H9 (cell line): ENCODE data around the gene FBXO48. TPM values are rescaled to one million over a fixed set of nuclear protein-coding genes. Genes with fewer than 3 reads are reported as not detected.

Experiments used
- DNase-seq: peaks from one replicate; pipeline ENCODE4 v3.0.0-alpha.2; 2017
- H2AFZ ChIP-seq: one replicate; pipeline ENCODE4 v1.6.1; 2013; ENCODE audit warnings: mild to moderate bottlenecking, low read length, control low read depth, moderate library complexity
- H2AK5ac ChIP-seq: 2 replicates; pipeline ENCODE4 v1.6.1; 2013; ENCODE audit warnings: low read length, control low read depth, mixed read lengths; ENCODE audit not compliant: insufficient read length
- H2BK120ac ChIP-seq: one replicate; pipeline ENCODE4 v1.6.1; 2013; ENCODE audit warnings: low read depth, mild to moderate bottlenecking, low read length, control low read depth, inconsistent platforms; ENCODE audit not compliant: poor library complexity, severe bottlenecking
- H2BK12ac ChIP-seq: 2 replicates; pipeline ENCODE4 v1.6.1; 2013; ENCODE audit warnings: low read length, control low read depth, mixed read lengths, low read depth; ENCODE audit not compliant: insufficient read length
- H2BK15ac ChIP-seq: 2 replicates; pipeline ENCODE4 v1.6.1; 2013; ENCODE audit warnings: low read depth, low read length, control low read depth
- H2BK20ac ChIP-seq: one replicate; pipeline ENCODE4 v1.6.1; 2013; ENCODE audit warnings: low read depth, mild to moderate bottlenecking, low read length, control low read depth, inconsistent platforms; ENCODE audit not compliant: poor library complexity, severe bottlenecking
- H2BK5ac ChIP-seq: 2 replicates; pipeline ENCODE4 v1.6.1; 2013; ENCODE audit warnings: low read length, control low read depth, mixed read lengths; ENCODE audit not compliant: insufficient read length
- H3K14ac ChIP-seq: 2 replicates; pipeline ENCODE4 v1.6.1; 2013; ENCODE audit warnings: low read length, control low read depth; ENCODE audit not compliant: insufficient read depth
- H3K18ac ChIP-seq: 2 replicates; pipeline ENCODE4 v1.6.1; 2013; ENCODE audit warnings: low read depth, mild to moderate bottlenecking, mixed read lengths, low read length, control low read depth; ENCODE audit not compliant: insufficient read length
- H3K23ac ChIP-seq: 2 replicates; pipeline ENCODE4 v1.6.1; 2013; ENCODE audit warnings: low read length, control low read depth, mixed read lengths, low read depth; ENCODE audit not compliant: insufficient read length
- H3K23me2 ChIP-seq: 2 replicates; pipeline ENCODE4 v1.6.1; 2013; ENCODE audit warnings: low read depth, mild to moderate bottlenecking, mixed read lengths, low read length, control low read depth; ENCODE audit not compliant: insufficient read length, poor library complexity, severe bottlenecking
- H3K27ac ChIP-seq: 2 replicates; pipeline ENCODE4 v1.5.1; 2013; ENCODE audit warnings: low read length, control low read depth, mixed read lengths, low read depth; ENCODE audit not compliant: insufficient read length
- H3K27me3 ChIP-seq: 2 replicates; pipeline ENCODE4 v1.6.1; 2013; ENCODE audit warnings: low read length, control low read depth, inconsistent platforms; ENCODE audit not compliant: insufficient read depth
- H3K4ac ChIP-seq: 2 replicates; pipeline ENCODE4 v1.6.1; 2013; ENCODE audit warnings: low read depth, mild to moderate bottlenecking, control low read depth, inconsistent platforms, low read length, moderate library complexity
- H3K4me1 ChIP-seq: 2 replicates; pipeline ENCODE4 v1.6.1; 2013; ENCODE audit warnings: low read length, control low read depth, inconsistent platforms; ENCODE audit not compliant: insufficient read depth
- H3K4me2 ChIP-seq: 2 replicates; pipeline ENCODE4 v1.6.1; 2013; ENCODE audit warnings: low read length, control low read depth, mixed read lengths; ENCODE audit not compliant: insufficient read length, insufficient read depth
- H3K56ac ChIP-seq: 2 replicates; pipeline ENCODE4 v1.6.1; 2013; ENCODE audit warnings: low read depth, mild to moderate bottlenecking, mixed read lengths, low read length, control low read depth; ENCODE audit not compliant: insufficient read length
- H3K79me1 ChIP-seq: 2 replicates; pipeline ENCODE4 v1.6.1; 2013; ENCODE audit warnings: low read depth, mild to moderate bottlenecking, moderate library complexity, low read length, control low read depth, inconsistent platforms; ENCODE audit not compliant: insufficient read depth, poor library complexity, severe bottlenecking
- H3K79me2 ChIP-seq: 2 replicates; pipeline ENCODE4 v1.6.1; 2013; ENCODE audit warnings: low read length, control low read depth, inconsistent platforms; ENCODE audit not compliant: insufficient read depth
- H3K9ac ChIP-seq: 2 replicates; pipeline ENCODE4 v1.6.1; 2013; ENCODE audit warnings: low read length, control low read depth, mixed read lengths; ENCODE audit not compliant: insufficient read length; ENCODE audit errors: extremely low read depth
- H3K9me3 ChIP-seq: one replicate; pipeline ENCODE4 v1.6.1; 2013; ENCODE audit warnings: low read depth, low read length, inconsistent platforms; ENCODE audit not compliant: control insufficient read depth
- H3T11ph ChIP-seq: one replicate; pipeline ENCODE4 v1.6.1; 2013; ENCODE audit warnings: mild to moderate bottlenecking, low read length, control low read depth, inconsistent platforms
- H4K20me1 ChIP-seq: one replicate; pipeline ENCODE4 v1.6.1; 2013; ENCODE audit not compliant: control insufficient read depth, insufficient read length, insufficient read depth
- H4K5ac ChIP-seq: 2 replicates; pipeline ENCODE4 v1.6.1; 2013; ENCODE audit warnings: low read depth, mild to moderate bottlenecking, mixed read lengths, low read length, control low read depth; ENCODE audit not compliant: insufficient read length
- H4K8ac ChIP-seq: replicated peaks from 2 replicates; pipeline ENCODE4 v1.6.1; 2013; ENCODE audit warnings: low read length, control low read depth, mixed read lengths, low read depth; ENCODE audit not compliant: insufficient read length
- H4K91ac ChIP-seq: 2 replicates; pipeline ENCODE4 v1.6.1; 2013; ENCODE audit warnings: low read depth, mild to moderate bottlenecking, moderate library complexity, mixed read lengths, low read length, control low read depth; ENCODE audit not compliant: insufficient read length
- H3K27ac Mint-ChIP-seq, 3 experiments: 2 replicates in 2 of 3; 3 replicates in 1 of 3; pipeline ENCODE4 v1.8.0; 2020 to 2021; ENCODE audit warnings: mixed read lengths in 3 of 3, mild to moderate bottlenecking in 1 of 3, moderate library complexity in 1 of 3
- H3K27me3 Mint-ChIP-seq: 2 replicates; pipeline ENCODE4 v1.8.0; 2021; ENCODE audit warnings: low read depth, mild to moderate bottlenecking, moderate library complexity, mixed read lengths
- H3K36me3 Mint-ChIP-seq, 3 experiments: 2 replicates in 2 of 3; 3 replicates in 1 of 3; pipeline ENCODE4 v1.8.0; 2020 to 2021; ENCODE audit warnings: low read depth in 3 of 3, mixed read lengths in 3 of 3; ENCODE audit not compliant: insufficient read depth in 1 of 3
- H3K4me1 Mint-ChIP-seq, 2 experiments: 2 replicates each; pipeline ENCODE4 v1.8.0; 2020; ENCODE audit warnings: mixed read lengths in 2 of 2
- H3K4me3 Mint-ChIP-seq, 2 experiments: 2 replicates in 1 of 2; 3 replicates in 1 of 2; pipeline ENCODE4 v1.8.0; 2020 to 2021; ENCODE audit warnings: mild to moderate bottlenecking in 2 of 2, mixed read lengths in 2 of 2, moderate library complexity in 1 of 2
- H3K9me3 Mint-ChIP-seq, 2 experiments: 2 replicates in 1 of 2; 3 replicates in 1 of 2; pipeline ENCODE4 v1.8.0; 2020; ENCODE audit warnings: mild to moderate bottlenecking in 2 of 2, mixed read lengths in 2 of 2, moderate library complexity in 1 of 2
- CTCF ChIP-seq: fragments of 200-600 bp; sonication (generic); conservative IDR thresholded peaks from 3 replicates; pipeline ENCODE4 v1.8.0; 2021; ENCODE audit warnings: antibody characterized with exemption, mild to moderate bottlenecking
- WGBS: extraction: QIAGEN DNeasy Blood & Tissue Kit; methylation state at CpG from one replicate; pipeline ENCODE4 v1.1.7; 2013; ENCODE audit warnings: missing lambda C conversion rate, low lambda C conversion rate, mixed read lengths; ENCODE audit not compliant: insufficient read length; ENCODE audit errors: extremely low coverage; 5-methylcytosine and 5-hydroxymethylcytosine counted together
- total RNA-seq: library from RNA; stranded (reverse); gene quantifications from 2 replicates; pipeline ENCODE4 v1.2.1, GENCODE V29; 2021

FBXO48 gene
- total RNA-seq, 1 experiment from 2014 or later: 1.4 TPM

GRCh38 chr2:68466361-68466777 lies 725 bp downstream of the FBXO48 start:
- Mint-ChIP-seq H3K9me3 (no peaks in the 10 kb centered on the region), H3K36me3 (no peaks in the 10 kb centered on the region), H3K27ac (no peak overlapping the region), H3K27me3 (no peaks in the 10 kb centered on the region), H3K4me3 (peak overlapping the region; percentile 95 to 97), H3K4me1 (peaks cover 9 to 21% of the 10 kb centered on the region in 2 experiments)
- Histone ChIP-seq H3K23me2 (peaks cover 3% of the 10 kb centered on the region), H3K23ac (no peak overlapping the region), H3K4me1 (no peaks in the 10 kb centered on the region), H3K27me3 (no peaks in the 10 kb centered on the region), H3K14ac (no peak overlapping the region), H3K18ac (no peak overlapping the region), H2AK5ac (no peak overlapping the region), H2BK20ac (no peak overlapping the region), H4K91ac (no peak overlapping the region), H3T11ph (no peak overlapping the region), H3K79me2 (no peaks in the 10 kb centered on the region), H3K9me3 (no peaks in the 10 kb centered on the region), H4K20me1 (no peaks in the 10 kb centered on the region), H4K5ac (no peak overlapping the region), H2AFZ (no peak overlapping the region), H3K4me2 (peak overlapping the region; percentile 52), H2BK15ac (no peak overlapping the region), H3K4ac (no peak overlapping the region), H3K56ac (no peak overlapping the region), H2BK5ac (no peak overlapping the region), H2BK120ac (no peak overlapping the region), H3K79me1 (no peaks in the 10 kb centered on the region), H2BK12ac (no peak overlapping the region), H3K27ac (no peak overlapping the region), H4K8ac (no peak overlapping the region), H3K9ac (peak overlapping the region; percentile 34)
- DNase-seq: no peak
- WGBS: no CpG with 5 or more reads among the region's 11 CpGs
- no peak for TF ChIP-seq CTCF
